ENCODE data around the gene LRRC3C.

DNA sequence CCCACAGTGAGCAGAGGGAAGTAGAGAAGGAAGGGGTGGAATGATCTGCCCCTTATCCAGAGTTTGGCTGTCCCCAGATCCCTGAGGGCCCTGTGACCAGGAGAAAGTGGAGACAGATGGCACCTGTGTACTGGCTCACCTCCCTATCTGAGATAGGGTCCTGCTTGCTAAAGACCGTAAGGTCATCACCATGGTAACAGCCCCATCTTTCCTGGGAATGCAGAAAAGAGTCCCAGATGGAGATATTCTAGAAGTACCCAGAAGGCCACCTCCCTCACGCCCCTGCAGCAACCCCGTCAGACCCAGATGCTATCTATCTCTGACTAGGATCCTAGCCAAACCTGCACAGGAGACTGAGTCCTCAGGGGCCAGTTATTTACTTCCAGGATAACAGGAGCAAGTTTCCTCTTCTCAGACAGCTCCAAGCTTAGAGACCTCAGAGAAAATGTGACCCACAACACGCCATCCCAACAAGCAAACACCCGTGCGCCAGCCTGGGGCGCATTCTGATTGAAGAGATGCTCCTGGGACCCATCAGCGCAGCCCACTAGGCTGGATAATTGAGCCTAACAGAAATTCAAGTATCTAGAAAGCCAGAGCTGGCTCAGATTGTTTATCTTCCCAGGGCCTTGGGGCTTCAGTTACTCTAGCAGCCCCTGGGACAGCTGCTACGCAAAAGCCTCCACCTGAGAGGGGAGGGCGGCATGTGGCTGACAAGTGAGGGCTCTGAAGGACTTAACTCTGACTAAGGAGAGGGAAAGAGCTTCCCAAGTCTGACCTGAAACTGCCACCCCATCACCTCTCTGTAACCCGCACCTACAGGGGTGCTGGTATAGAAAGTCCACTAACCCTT, 2.0 kb upstream of the LRRC3C start:
- TF ChIP-seq CTCF (IDR thresholded peaks at IDR 0.05) (no peak), POLR2A (IDR thresholded peaks at IDR 0.05) (no peak)
